ENCODE results near the gene GRIK4.

Gene GRIK4

GRCh38 chr11:120645639-120646038, 134.1 kb downstream of the GRIK4 start:
- Histone ChIP-seq H3K27me3 (ENCODE audit: insufficient read depth, poor library complexity, severe bottlenecking) (no peaks in the 10 kb centered on the region), H3K4me3 (replicated peaks; ENCODE audit: insufficient read depth, low read length) (no peak overlapping the region), H3K27ac (replicated peaks) (no peak overlapping the region)
- no peak for TF ChIP-seq SPI1 (IDR thresholded peaks at IDR 0.05; ENCODE audit: borderline replicate concordance, low read depth)
- DNase-seq (ENCODE audit: low read depth in 1 of 2, low spot score in 1 of 2) = no peak

- TF ChIP-seq SPI1 (IDR thresholded peaks at IDR 0.05; ENCODE audit: borderline replicate concordance, low read depth) = no peak
- TF ChIP-seq REST (IDR thresholded peaks at IDR 0.05; ENCODE audit: insufficient replicate concordance, low read depth) = no peak
- TF ChIP-seq GABPA (IDR thresholded peaks at IDR 0.05; ENCODE audit: low read depth) = no peak
- no peak for TF ChIP-seq POLR2AphosphoS5 (IDR thresholded peaks at IDR 0.05; ENCODE audit: low read depth)
- no peak for TF ChIP-seq CTCF (IDR thresholded peaks at IDR 0.05; ENCODE audit: insufficient read depth, low read length)
- Histone ChIP-seq H3K27ac (replicated peaks) (no peak overlapping the region), H3K27me3 (ENCODE audit: insufficient read depth, poor library complexity, severe bottlenecking) (no peaks in the 10 kb centered on the region), H3K4me3 (replicated peaks; ENCODE audit: insufficient read depth, low read length) (no peak overlapping the region)
- DNase-seq (ENCODE audit: low read depth in 1 of 2, low spot score in 1 of 2) = no peak
Observed at GRCh38 chr11:120646206-120646605, 134.7 kb downstream of the GRIK4 start.

- DNase-seq (ENCODE audit: low read depth in 1 of 2, low spot score in 1 of 2) = no peak
- Histone ChIP-seq H3K27ac (replicated peaks) (no peak overlapping the region), H3K4me3 (replicated peaks; ENCODE audit: insufficient read depth, low read length) (no peak overlapping the region), H3K27me3 (ENCODE audit: insufficient read depth, poor library complexity, severe bottlenecking) (no peaks in the 10 kb centered on the region)
- TF ChIP-seq POLR2AphosphoS5 (IDR thresholded peaks at IDR 0.05; ENCODE audit: low read depth) (no peak), CTCF (IDR thresholded peaks at IDR 0.05; ENCODE audit: insufficient read depth, low read length) (no peak), SPI1 (IDR thresholded peaks at IDR 0.05; ENCODE audit: borderline replicate concordance, low read depth) (no peak), GABPA (IDR thresholded peaks at IDR 0.05; ENCODE audit: low read depth) (no peak), REST (IDR thresholded peaks at IDR 0.05; ENCODE audit: insufficient replicate concordance, low read depth) (no peak)
Observed at GRCh38 chr11:120647681-120648080, 136.1 kb downstream of the GRIK4 start.

GRCh38 chr11:120648771-120649170, 137.2 kb downstream of the GRIK4 start:
- Histone ChIP-seq H3K27ac (replicated peaks) (no peak overlapping the region), H3K4me3 (replicated peaks; ENCODE audit: insufficient read depth, low read length) (no peak overlapping the region), H3K27me3 (ENCODE audit: insufficient read depth, poor library complexity, severe bottlenecking) (no peaks in the 10 kb centered on the region)
- TF ChIP-seq CTCF (IDR thresholded peaks at IDR 0.05; ENCODE audit: insufficient read depth, low read length) (no peak), POLR2AphosphoS5 (IDR thresholded peaks at IDR 0.05; ENCODE audit: low read depth) (no peak), REST (IDR thresholded peaks at IDR 0.05; ENCODE audit: insufficient replicate concordance, low read depth) (no peak), SPI1 (IDR thresholded peaks at IDR 0.05; ENCODE audit: borderline replicate concordance, low read depth) (no peak), GABPA (IDR thresholded peaks at IDR 0.05; ENCODE audit: low read depth) (no peak)
- DNase-seq (ENCODE audit: low read depth in 1 of 2, low spot score in 1 of 2) = no peak
